A673 (cell line): Measurements from ENCODE around the gene CTDNEP1. TPM values are rescaled to one million over a fixed set of nuclear protein-coding genes. Genes with fewer than 3 reads are reported as not detected.

Source experiments
- BruUV-seq: library from RNA; stranded (reverse); fragments of 400-500 nt; replicated peaks from 2 replicates; lab custom pipeline; 2021; lab: Mats Ljungman, UMichigan
- CTCF ChIA-PET: fragments of 300-600 bp; sonication (Branson Sonifier 250); formaldehyde crosslinking; loops from one replicate; lab custom pipeline; 2022; ENCODE audit warnings: antibody characterized with exemption; lab: Charles Lee
- POLR2A ChIA-PET: fragments of 300-600 bp; sonication (Branson Sonifier 250); formaldehyde crosslinking; loops from one replicate; lab custom pipeline; 2022; ENCODE audit warnings: antibody characterized with exemption; ENCODE audit not compliant: low non-redundant PET; lab: Charles Lee
- DNase-seq: peaks from one replicate; pipeline ENCODE4 v3.0.0-alpha.2; 2015; ENCODE audit warnings: low spot score
- H3K27ac ChIP-seq: fragments of 200-600 bp; sonication (generic); 2 replicates; pipeline ENCODE4 v1.5.1; 2016; ENCODE audit warnings: mixed run types, low read depth, mild to moderate bottlenecking, mixed read lengths, antibody characterized with exemption, low read length; ENCODE audit not compliant: poor library complexity, severe bottlenecking
- H3K27me3 ChIP-seq: fragments of 200-600 bp; sonication (generic); replicated peaks from 2 replicates; pipeline ENCODE4 v1.6.1; 2017; ENCODE audit warnings: mixed run types, low read depth, mild to moderate bottlenecking, mixed read lengths, antibody characterized with exemption, low read length; ENCODE audit not compliant: insufficient read depth, poor library complexity
- H3K36me3 ChIP-seq: fragments of 200-600 bp; sonication (generic); 2 replicates; pipeline ENCODE4 v1.6.1; 2016; ENCODE audit warnings: mixed run types, mild to moderate bottlenecking, mixed read lengths, antibody characterized with exemption, low read length; ENCODE audit not compliant: insufficient read depth, poor library complexity, severe bottlenecking
- H3K4me1 ChIP-seq: fragments of 200-600 bp; sonication (generic); 2 replicates; pipeline ENCODE4 v1.6.1; 2017; ENCODE audit warnings: mixed run types, mild to moderate bottlenecking, mixed read lengths, antibody characterized with exemption, low read length; ENCODE audit not compliant: insufficient read depth, poor library complexity, severe bottlenecking
- H3K4me3 ChIP-seq: fragments of 200-600 bp; sonication (generic); 2 replicates; pipeline ENCODE4 v1.5.1; 2016; ENCODE audit warnings: low read depth, mixed run types, mild to moderate bottlenecking, mixed read lengths, low read length; ENCODE audit not compliant: poor library complexity, severe bottlenecking
- H3K9me3 ChIP-seq: fragments of 200-600 bp; sonication (generic); 2 replicates; pipeline ENCODE4 v1.6.1; 2016; ENCODE audit warnings: mixed run types, low read depth, mild to moderate bottlenecking, mixed read lengths, antibody characterized with exemption, low read length; ENCODE audit not compliant: poor library complexity, severe bottlenecking
- CTCF ChIP-seq: fragments of 300-800, 200-600 bp; sonication (generic); conservative IDR thresholded peaks from 2 replicates; pipeline ENCODE4 v1.5.1; 2017; ENCODE audit warnings: low read depth, mild to moderate bottlenecking, antibody characterized with exemption, low read length, moderate library complexity, mixed read lengths
- EZH2 ChIP-seq: fragments of 200-600 bp; sonication (generic); IDR thresholded peaks from 2 replicates; pipeline ENCODE4 v1.6.1; 2017; ENCODE audit warnings: borderline replicate concordance, low read depth, mild to moderate bottlenecking, mixed read lengths, antibody characterized with exemption, low read length; ENCODE audit not compliant: poor library complexity, severe bottlenecking
- intact Hi-C: fragments of 100-400 bp; cut with micrococcal nuclease; formaldehyde crosslinking; loops from one replicate; pipeline ENCODE4 v1.10.0; 2022; ENCODE audit not compliant: unreplicated experiment
- total RNA-seq: library from RNA; stranded (reverse); gene quantifications from 2 replicates; pipeline ENCODE4 v1.2.3, GENCODE V29; 2021

The CTDNEP1 gene
- total RNA-seq, 1 experiment from 2014 or later, result 175 TPM

DNA sequence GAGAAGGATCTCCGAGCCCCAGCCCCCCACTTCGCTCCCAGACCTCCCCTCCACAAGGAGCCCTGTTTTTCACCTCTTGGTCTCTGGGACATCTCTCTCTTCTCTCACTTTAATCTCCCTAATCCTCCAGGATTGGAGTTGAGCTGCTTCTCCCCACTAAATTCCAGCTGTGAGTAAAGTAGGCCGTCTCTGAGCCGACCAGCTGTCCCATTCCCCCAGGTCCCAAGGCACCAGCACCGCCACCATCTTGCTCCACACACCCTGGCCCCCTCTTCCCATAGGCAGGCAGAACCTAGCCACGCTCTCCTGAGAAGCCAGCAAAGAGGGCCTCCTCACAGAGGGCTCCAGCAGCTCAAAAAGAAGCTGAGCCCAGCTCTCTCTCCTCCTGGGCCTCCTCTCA lies 32.8 kb downstream of the CTDNEP1 start:
- no TSS peak for BruUV-seq
- peak overlapping the region; percentile 93 for H3K27ac ChIP-seq
- CTCF ChIA-PET, result no interaction called here
- peak; percentile 15 for DNase-seq
- H3K4me3 ChIP-seq, result no peak overlapping the region
- no peak for TF ChIP-seq EZH2
- no peak for TF ChIP-seq CTCF
- no peaks in the 10 kb centered on the region for H3K9me3 ChIP-seq
- no peaks in the 10 kb centered on the region for H3K27me3 ChIP-seq
- intact Hi-C loops, result no loop called here
- peaks cover 38% of the 10 kb centered on the region for H3K4me1 ChIP-seq
- peaks cover 28% of the 10 kb centered on the region for H3K36me3 ChIP-seq
- POLR2A ChIA-PET, result no interaction called here

DNA sequence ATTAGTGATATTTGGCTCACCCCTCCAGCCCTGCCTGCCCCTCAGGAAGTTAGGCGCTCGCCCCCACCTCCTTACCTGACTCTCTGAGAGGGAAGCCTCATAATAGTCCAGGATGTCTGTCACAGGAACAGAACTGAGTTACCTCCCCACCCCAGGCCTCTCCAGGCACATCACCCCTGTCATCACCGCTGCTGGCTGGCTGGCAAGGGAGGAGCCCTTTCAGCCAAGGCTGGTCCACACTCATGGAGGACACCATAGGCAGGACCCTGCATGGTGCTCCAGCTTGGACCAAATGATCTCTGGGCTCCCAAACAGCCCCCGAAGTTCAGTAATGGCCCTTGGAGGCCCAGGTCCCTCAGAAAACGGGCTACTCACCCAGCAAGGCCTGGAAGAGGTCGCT lies 33.4 kb downstream of the CTDNEP1 start:
- intact Hi-C loops, result no loop called here
- peak; percentile 12 for DNase-seq
- Histone ChIP-seq H3K4me1 (peaks cover 44% of the 10 kb centered on the region), H3K9me3 (no peaks in the 10 kb centered on the region), H3K4me3 (peak overlapping the region; percentile 73), H3K27ac (peak overlapping the region; percentile 93), H3K36me3 (peaks cover 22% of the 10 kb centered on the region), H3K27me3 (no peaks in the 10 kb centered on the region)
- BruUV-seq, result no TSS peak
- ChIA-PET POLR2A (no interaction called here), CTCF (no interaction called here)
- TF ChIP-seq CTCF (no peak), EZH2 (no peak)

- TF ChIP-seq CTCF (no peak), EZH2 (no peak)
- ChIA-PET CTCF (no interaction called here), POLR2A (interaction anchor here (0.5 to 0.6 kb wide), 4 partner anchors 117 to 324 kb away, joined by 3 to 15 read pairs (median 3); no protein-coding TSS in a partner anchor)
- Histone ChIP-seq H3K27me3 (no peaks in the 10 kb centered on the region), H3K36me3 (peaks cover 14% of the 10 kb centered on the region), H3K27ac (peak overlapping the region; percentile 93), H3K4me1 (peaks cover 46% of the 10 kb centered on the region), H3K4me3 (peak overlapping the region; percentile 73), H3K9me3 (no peaks in the 10 kb centered on the region)
- intact Hi-C loops, result no loop called here
- BruUV-seq, result no TSS peak
- peak; percentile 93 for DNase-seq
Measured at GRCh38 chr17:7217113-7217987, 34.2 kb downstream of the CTDNEP1 start.
